ENCODE measurements around the gene SLC9A6. TPM values are rescaled to one million over a fixed set of nuclear protein-coding genes. Genes with fewer than 3 reads are reported as not detected.

Gene SLC9A6
- total and polyA plus RNA-seq, 10 of the 15 experiments (the other 5 are each of a cell fraction or from before 2014, with no cell fraction given), result 4.5 to 14.6 (median 10.7) TPM

DNA sequence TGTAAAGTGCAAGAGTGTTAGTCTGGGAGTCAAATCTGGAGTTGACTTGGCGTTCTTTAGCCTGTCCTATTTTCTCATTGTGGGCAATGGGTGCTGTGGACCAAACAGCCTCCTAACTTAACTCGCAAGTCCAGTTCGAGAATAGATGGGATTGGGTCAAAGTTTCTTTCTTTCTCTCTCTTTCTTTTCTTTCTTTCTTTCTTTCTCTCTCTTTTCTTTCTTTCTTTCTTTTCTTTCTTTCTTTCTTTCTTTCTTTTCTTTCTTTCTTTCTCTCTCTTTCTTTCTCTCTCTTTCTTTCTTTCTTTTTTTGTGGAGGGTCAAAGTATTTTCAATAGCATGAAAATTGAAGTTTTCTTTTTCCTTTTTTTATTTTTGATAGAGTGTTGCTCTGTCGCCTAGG, 3.0 kb downstream of the SLC9A6 start (continued):
- TF ChIP-seq, protein P1, sequence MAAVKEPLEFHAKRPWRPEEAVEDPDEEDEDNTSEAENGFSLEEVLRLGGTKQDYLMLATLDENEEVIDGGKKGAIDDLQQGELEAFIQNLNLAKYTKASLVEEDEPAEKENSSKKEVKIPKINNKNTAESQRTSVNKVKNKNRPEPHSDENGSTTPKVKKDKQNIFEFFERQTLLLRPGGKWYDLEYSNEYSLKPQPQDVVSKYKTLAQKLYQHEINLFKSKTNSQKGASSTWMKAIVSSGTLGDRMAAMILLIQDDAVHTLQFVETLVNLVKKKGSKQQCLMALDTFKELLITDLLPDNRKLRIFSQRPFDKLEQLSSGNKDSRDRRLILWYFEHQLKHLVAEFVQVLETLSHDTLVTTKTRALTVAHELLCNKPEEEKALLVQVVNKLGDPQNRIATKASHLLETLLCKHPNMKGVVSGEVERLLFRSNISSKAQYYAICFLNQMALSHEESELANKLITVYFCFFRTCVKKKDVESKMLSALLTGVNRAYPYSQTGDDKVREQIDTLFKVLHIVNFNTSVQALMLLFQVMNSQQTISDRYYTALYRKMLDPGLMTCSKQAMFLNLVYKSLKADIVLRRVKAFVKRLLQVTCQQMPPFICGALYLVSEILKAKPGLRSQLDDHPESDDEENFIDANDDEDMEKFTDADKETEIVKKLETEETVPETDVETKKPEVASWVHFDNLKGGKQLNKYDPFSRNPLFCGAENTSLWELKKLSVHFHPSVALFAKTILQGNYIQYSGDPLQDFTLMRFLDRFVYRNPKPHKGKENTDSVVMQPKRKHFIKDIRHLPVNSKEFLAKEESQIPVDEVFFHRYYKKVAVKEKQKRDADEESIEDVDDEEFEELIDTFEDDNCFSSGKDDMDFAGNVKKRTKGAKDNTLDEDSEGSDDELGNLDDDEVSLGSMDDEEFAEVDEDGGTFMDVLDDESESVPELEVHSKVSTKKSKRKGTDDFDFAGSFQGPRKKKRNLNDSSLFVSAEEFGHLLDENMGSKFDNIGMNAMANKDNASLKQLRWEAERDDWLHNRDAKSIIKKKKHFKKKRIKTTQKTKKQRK (IDR thresholded peaks at IDR 0.05; ENCODE audit: low read depth, low read length), result no peak
- TF ChIP-seq SP1 (IDR thresholded peaks at IDR 0.05; ENCODE audit: low read depth, low read length) (no peak), SRF (IDR thresholded peaks at IDR 0.05; ENCODE audit: low read depth in 2 of 2, low read length in 2 of 2) (no peak), NR2C1 (IDR thresholded peaks at IDR 0.05) (no peak), NBN (IDR thresholded peaks at IDR 0.05) (no peak), SIX5 (IDR thresholded peaks at IDR 0.05; ENCODE audit: low read depth, low read length, severe bottlenecking) (no peak), NR2F1 (conservative IDR thresholded peaks at IDR 0.05) (no peak), BACH1 (IDR thresholded peaks at IDR 0.05; ENCODE audit: borderline replicate concordance) (no peak), CEBPB (IDR thresholded peaks at IDR 0.05; ENCODE audit: borderline replicate concordance in 1 of 2, low read depth in 2 of 2, low read length in 2 of 2) (no peak), TCF7 (IDR thresholded peaks at IDR 0.05; ENCODE audit: borderline replicate concordance) (no peak)

GRCh38 chrX:136015016-136015415, 29.8 kb downstream of the SLC9A6 start:
- H2AFZ ChIP-seq (ENCODE audit: control insufficient read depth, low read depth, low read length), result no peak overlapping the region
- SMC1A ChIA-PET (ENCODE audit: uncharacterized antibody, unreplicated experiment), result no interaction called here
- WGBS (ENCODE audit: insufficient coverage, insufficient replicate concordance, low lambda C conversion rate, missing lambda C conversion rate), result 91% methylated on average over 4 of the region's 4 CpGs
- no peak for FAIRE-seq
- no peaks in the 10 kb centered on the region for H3K27me3 ChIP-seq (replicated peaks in 1 of 2; ENCODE audit: control insufficient read depth in 2 of 2, insufficient read depth in 2 of 2, low read length in 1 of 2)
- H3K9ac ChIP-seq (ENCODE audit: control insufficient read depth, insufficient read depth, low read length), result no peak overlapping the region
- no peaks in the 10 kb centered on the region for H3K79me2 ChIP-seq (ENCODE audit: control insufficient read depth, insufficient read depth, low read length)
- H3K36me3 ChIP-seq (ENCODE audit: control insufficient read depth in 2 of 2, insufficient read depth in 2 of 2, low read length in 1 of 2), result no peaks in the 10 kb centered on the region
- in situ Hi-C loops (cut with MboI) (no loop called here), intact Hi-C loops (cut with micrococcal nuclease; ENCODE audit: unreplicated experiment) (no loop called here)
- CTCF ChIA-PET, result no interaction called here
- no peaks in the 10 kb centered on the region for H3K4me1 ChIP-seq (ENCODE audit: control insufficient read depth, insufficient read depth, low read length)
- no peak overlapping the region for H3K4me3 ChIP-seq
- H4K20me1 ChIP-seq (ENCODE audit: control insufficient read depth, insufficient read depth), result no peaks in the 10 kb centered on the region
- BruUV-seq (replicated peaks), result no TSS peak
- DNase-seq (ENCODE audit: low read depth, low spot score), result no peak
- no peak overlapping the region for H3K4me2 ChIP-seq (ENCODE audit: control insufficient read depth, insufficient read depth)
- ATAC-seq, result no peak
- RAD21 ChIA-PET (ENCODE audit: unreplicated experiment), result no interaction called here
- no peaks in the 10 kb centered on the region for H3K9me3 ChIP-seq (replicated peaks; ENCODE audit: control insufficient read depth, insufficient read depth, low read length)
- H3K27ac ChIP-seq (ENCODE audit: control insufficient read depth, insufficient read depth), result no peak overlapping the region
- POLR2A ChIA-PET, result no interaction called here
- TF ChIP-seq RUNX3 (IDR thresholded peaks at IDR 0.05; ENCODE audit: low read length) (no peak), FOS (IDR thresholded peaks at IDR 0.05; ENCODE audit: borderline replicate concordance, extremely low read depth, insufficient read length) (no peak), BRCA1 (IDR thresholded peaks at IDR 0.05; ENCODE audit: low read depth, low read length) (no peak), CHD2 (IDR thresholded peaks at IDR 0.05; ENCODE audit: borderline replicate concordance, low read depth, low read length) (no peak), MEF2B (IDR thresholded peaks at IDR 0.05; ENCODE audit: partially characterized antibody, poor library complexity, severe bottlenecking) (no peak), SMAD5 (IDR thresholded peaks at IDR 0.05; ENCODE audit: low read depth) (no peak), ETV6 (conservative IDR thresholded peaks at IDR 0.05 in 1 of 2, IDR thresholded peaks at IDR 0.05 in 1 of 2; ENCODE audit: borderline replicate concordance in 1 of 2, low read depth in 1 of 2) (no peak), HDGF (IDR thresholded peaks at IDR 0.05) (no peak)
- TF ChIP-seq, protein P2, sequence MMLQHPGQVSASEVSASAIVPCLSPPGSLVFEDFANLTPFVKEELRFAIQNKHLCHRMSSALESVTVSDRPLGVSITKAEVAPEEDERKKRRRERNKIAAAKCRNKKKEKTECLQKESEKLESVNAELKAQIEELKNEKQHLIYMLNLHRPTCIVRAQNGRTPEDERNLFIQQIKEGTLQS (IDR thresholded peaks at IDR 0.05; ENCODE audit: borderline replicate concordance, extremely low read depth, low read depth, low read length), result no peak

All from GM12878 (cell line).